Heart left ventricle (tissue), 16 donors: ENCODE data around the gene SLC16A7. TPM values are rescaled to one million over a fixed set of nuclear protein-coding genes. Genes with fewer than 3 reads are reported as not detected.

Source experiments
- ATAC-seq, 4 donors: fragments of 200-7000 bp; cut with Tn5 transposase; one replicate each; pipeline ENCODE4 v1.9.1; 2020 to 2022; ENCODE audit warnings: moderate library complexity in 4 of 4, mild to moderate bottlenecking in 3 of 4, moderate number of reproducible peaks in 1 of 4
- DNase-seq, 5 donors: peaks; one replicate each; pipeline ENCODE4 v3.0.0-alpha.2; 2020
- H3K27ac ChIP-seq, 12 donors: fragments of 200-600 bp; sonication (generic) in 4 of 12; one replicate each; pipeline versions ENCODE4 v1.5.0 to v1.8.0; 2016 to 2022; ENCODE audit warnings: mild to moderate bottlenecking in 2 of 12
- H3K27me3 ChIP-seq, 9 donors: fragments of 200-600 bp; sonication (generic) in 2 of 9; one replicate each; pipeline versions ENCODE4 v1.5.1 to v1.8.0; 2016 to 2022; ENCODE audit warnings: mild to moderate bottlenecking in 3 of 9
- H3K36me3 ChIP-seq, 9 donors: fragments of 200-600 bp; sonication (generic) in 2 of 9; one replicate each; pipeline versions ENCODE4 v1.5.0 to v1.8.0; 2018 to 2022; ENCODE audit warnings: mild to moderate bottlenecking in 2 of 9
- H3K4me1 ChIP-seq, 12 donors: fragments of 200-600 bp; sonication (generic) in 4 of 12; one replicate each; pipeline versions ENCODE4 v1.5.0 to v1.8.0; 2016 to 2022; ENCODE audit warnings: mild to moderate bottlenecking in 3 of 12
- H3K4me3 ChIP-seq, 12 donors: fragments of 200-600 bp; sonication (generic) in 4 of 12; one replicate each; pipeline versions ENCODE4 v1.5.0 to v1.8.0; 2017 to 2022; ENCODE audit warnings: mild to moderate bottlenecking in 9 of 12, moderate library complexity in 4 of 12
- H3K9me3 ChIP-seq, 12 donors: fragments of 200-600 bp; sonication (generic) in 4 of 12; one replicate each; pipeline versions ENCODE4 v1.5.0 to v1.8.0; 2016 to 2022; ENCODE audit warnings: mild to moderate bottlenecking in 1 of 12
- POLR2A ChIP-seq, 2 donors: fragments of 450-650 bp; IDR thresholded peaks; one replicate each; pipeline ENCODE4 v1.6.1; 2017; ENCODE audit warnings: antibody characterized with exemption in 2 of 2, mild to moderate bottlenecking in 2 of 2, moderate library complexity in 2 of 2
- WGBS, 4 donors: extraction: QIAGEN DNeasy Blood & Tissue Kit in 2 of 4; methylation state at CpG; one replicate each; pipeline versions ENCODE4 v1.1.5 to v1.1.7; 2013 to 2018; 5-methylcytosine and 5-hydroxymethylcytosine counted together
- intact Hi-C, 10 donors: fragments of 100-400 bp; cut with DNase I; formaldehyde crosslinking; loops; one replicate each; pipeline versions ENCODE4 v1.11.1 to v1.14.2; 2022
- polyA plus RNA-seq, 2 donors: library from polyadenylated mRNA; stranded (reverse); fragments of 200-250 nt; gene quantifications; one replicate each; pipeline ENCODE4 v1.2.3, GENCODE V29; 2013
- total RNA-seq, 9 donors: library from RNA; depleted of rRNA in 2 of 9; stranded (reverse); fragments of >200 nt in 2 of 9; fragmentation: NEBNext Ultra II Directional in 3 of 9; extraction: Animal tissue kit (Norgen Biotek cat#: 25700) in 3 of 9; gene quantifications; one replicate each; pipeline versions ENCODE4 v1.1.0 to v1.2.4, GENCODE V29; 2016 to 2023
- TF ChIP-seq, protein P1 (sequence below), 12 donors: fragments of 200-600 bp; sonication (generic) in 4 of 12; IDR thresholded peaks; one replicate each; pipeline versions ENCODE4 v1.5.0 to v1.8.0; 2018 to 2022; ENCODE audit warnings: antibody characterized with exemption in 12 of 12, mild to moderate bottlenecking in 5 of 12
- donor health status: ischemic (EF 13 %, LVEDD 7.1; RV severe dilation, severe dysfunction).
- donor health status: healthy with polysubstance abuse.
- donor health status: DM: no; HTN: yes; CAD: no.
- donor health status: DM: no; HTN: no; CAD: no.
- donor health status: ischemic (EF 25% LVEDD 6.9; RV normal size, moderate dysfunction).
- donor health status: ischemic (EF 25% LVEDD 5.7; RV mildly dilated, moderate dysfunction).
- donor health status: healthy.
- donor health status: DM: yes; HTN: yes; CAD: no.
- donor health status: ischemic (EF 35%, LVEDD 5.7; RV mildly dilated, moderate dysfunction).
- donor health status: nonischemic (EF 11% LVEDD 7.7; RV severe dilation, severe dysfunction).
- donor health status: DM: yes; HTN: yes; CAD: no.
- donor health status: PGD.
- donor health status: ischemic (EF 29% LVEDD 5.4; RV normal size, mild dysfunction).
- donor health status: nonischemic (EF 23%, LVEDD 6.1; RV moderate dilation, normal function).

Gene SLC16A7
- total and polyA plus RNA-seq, 11 donors = 18.4 to 227 (median 121) TPM

DNA sequence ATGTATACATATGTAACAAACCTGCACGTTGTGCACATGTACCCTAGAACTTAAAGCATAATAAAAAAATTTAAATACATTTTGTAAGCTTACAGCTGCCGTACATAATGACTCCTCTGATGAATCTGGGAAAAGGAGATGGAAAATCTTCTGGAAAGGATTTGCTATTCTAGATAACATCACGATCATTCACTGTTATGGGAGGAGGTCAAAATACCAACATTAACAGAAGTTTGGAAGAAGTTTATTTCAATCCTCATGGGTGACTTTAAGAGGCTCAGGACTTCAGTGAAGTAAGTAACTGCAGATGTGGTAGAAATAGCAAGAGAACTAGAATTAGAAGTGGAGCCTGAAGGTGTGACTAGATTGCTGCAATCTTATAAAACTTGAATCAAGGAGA lies 172.2 kb downstream of the SLC16A7 start:
- no peak overlapping the region for H3K4me3 ChIP-seq
- H3K9me3 ChIP-seq = peaks cover 0 to 11% (median 2%) of the 10 kb centered on the region in 12 donors
- intact Hi-C loops = no loop called here
- 71 to 82% (median 80%) methylated on average over 3 of the region's 3 CpGs for WGBS, 4 donors
- no peak overlapping the region for H3K27ac ChIP-seq
- DNase-seq (no peak), ATAC-seq (no peak)
- H3K4me1 ChIP-seq = no peaks in the 10 kb centered on the region
- TF ChIP-seq POLR2A (IDR thresholded peaks at IDR 0.05) = no peak
- TF ChIP-seq, protein P1, sequence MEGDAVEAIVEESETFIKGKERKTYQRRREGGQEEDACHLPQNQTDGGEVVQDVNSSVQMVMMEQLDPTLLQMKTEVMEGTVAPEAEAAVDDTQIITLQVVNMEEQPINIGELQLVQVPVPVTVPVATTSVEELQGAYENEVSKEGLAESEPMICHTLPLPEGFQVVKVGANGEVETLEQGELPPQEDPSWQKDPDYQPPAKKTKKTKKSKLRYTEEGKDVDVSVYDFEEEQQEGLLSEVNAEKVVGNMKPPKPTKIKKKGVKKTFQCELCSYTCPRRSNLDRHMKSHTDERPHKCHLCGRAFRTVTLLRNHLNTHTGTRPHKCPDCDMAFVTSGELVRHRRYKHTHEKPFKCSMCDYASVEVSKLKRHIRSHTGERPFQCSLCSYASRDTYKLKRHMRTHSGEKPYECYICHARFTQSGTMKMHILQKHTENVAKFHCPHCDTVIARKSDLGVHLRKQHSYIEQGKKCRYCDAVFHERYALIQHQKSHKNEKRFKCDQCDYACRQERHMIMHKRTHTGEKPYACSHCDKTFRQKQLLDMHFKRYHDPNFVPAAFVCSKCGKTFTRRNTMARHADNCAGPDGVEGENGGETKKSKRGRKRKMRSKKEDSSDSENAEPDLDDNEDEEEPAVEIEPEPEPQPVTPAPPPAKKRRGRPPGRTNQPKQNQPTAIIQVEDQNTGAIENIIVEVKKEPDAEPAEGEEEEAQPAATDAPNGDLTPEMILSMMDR (IDR thresholded peaks at IDR 0.05) = no peak
- H3K27me3 ChIP-seq = no peaks in the 10 kb centered on the region
- H3K36me3 ChIP-seq = peaks cover 0 to 13% (median 0%) of the 10 kb centered on the region in 9 donors

DNA sequence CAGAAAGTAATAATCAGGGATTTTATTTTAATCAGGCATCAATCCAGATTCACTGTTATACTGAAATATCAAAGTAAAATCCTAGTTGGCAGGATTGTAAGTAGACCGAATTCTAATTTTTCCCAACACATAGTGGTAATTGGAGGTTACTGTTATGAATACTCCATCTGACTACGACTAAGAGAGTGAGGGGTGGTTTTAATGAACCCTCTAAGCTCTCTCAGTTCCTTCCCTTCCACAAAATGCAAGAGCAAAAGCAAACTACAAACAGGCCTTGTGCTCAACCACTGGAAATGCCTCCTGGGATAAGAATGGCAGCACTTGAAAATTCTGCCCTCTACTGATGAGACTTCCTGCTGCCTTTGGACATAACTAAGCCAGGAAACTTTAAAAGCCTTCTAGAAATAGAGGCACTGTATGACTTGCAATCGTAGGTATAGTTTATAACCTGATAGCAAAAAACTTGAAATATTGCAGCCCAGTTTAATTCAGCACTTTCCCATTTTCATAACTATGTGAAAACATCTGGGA lies 184.8 kb downstream of the SLC16A7 start:
- WGBS, 4 donors = 55 to 70% (median 63%) methylated on average over 3 of the region's 3 CpGs

DNA sequence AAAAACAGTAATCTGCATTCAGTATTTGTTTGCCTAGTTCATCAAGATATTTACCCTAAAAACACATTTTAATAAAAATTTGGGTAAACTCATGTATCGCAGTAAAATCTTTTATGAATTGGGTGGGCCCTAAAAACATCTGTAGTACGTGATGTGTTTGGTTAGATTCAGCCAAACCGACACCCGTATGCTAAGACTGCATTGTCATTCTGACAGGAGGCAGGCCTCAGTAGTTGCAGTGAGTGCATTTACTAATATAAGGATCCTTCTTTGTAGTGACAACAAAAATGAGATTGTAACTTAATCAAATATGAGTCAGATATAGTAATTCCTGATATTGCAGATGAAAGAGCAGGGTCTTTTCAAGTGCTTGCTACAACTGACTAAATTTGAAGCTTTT lies 191.8 kb downstream of the SLC16A7 start:
- no peak for TF ChIP-seq POLR2A (IDR thresholded peaks at IDR 0.05)
- TF ChIP-seq, protein P1 (IDR thresholded peaks at IDR 0.05) = no peak
- no peak for DNase-seq
- H3K9me3 ChIP-seq = no peaks in the 10 kb centered on the region
- peaks cover 0 to 16% (median 0%) of the 10 kb centered on the region in 9 donors for H3K36me3 ChIP-seq
- no peak overlapping the region for H3K4me3 ChIP-seq
- H3K27ac ChIP-seq = peak overlapping the region in 2 of 12 donors; percentile 0 to 6
- intact Hi-C loops = loop anchor here in 1 of 10 donors (10.0 kb wide), 1 partner anchor 193 kb away; the partner anchor contains the start of gene SLC16A7
- no peaks in the 10 kb centered on the region for H3K27me3 ChIP-seq
- ATAC-seq = peak in 3 of 4 donors; percentile 41 to 55 (median 54)
- H3K4me1 ChIP-seq = peaks cover 0 to 3% (median 0%) of the 10 kb centered on the region in 12 donors
- 46 to 57% (median 52%) methylated on average over 4 of the region's 4 CpGs for WGBS, 4 donors

More for the DNA sequence above, 184.8 kb downstream of the SLC16A7 start:
- peak overlapping the region in 1 of 12 donors; percentile 17 for H3K27ac ChIP-seq
- H3K4me1 ChIP-seq = peaks cover 0 to 3% (median 0%) of the 10 kb centered on the region in 12 donors
- H3K4me3 ChIP-seq = no peak overlapping the region
- no peaks in the 10 kb centered on the region for H3K9me3 ChIP-seq
- ATAC-seq = peak in 3 of 4 donors; percentile 56 to 83 (median 75)
- H3K36me3 ChIP-seq = peaks cover 0 to 34% (median 0%) of the 10 kb centered on the region in 9 donors
- DNase-seq = no peak
- intact Hi-C loops = loop anchor here in 2 of 10 donors (5.0 to 10.0 kb wide), 2 partner anchors 183 to 186 kb away; partner anchors contain the start of gene SLC16A7 (in 2 of the 2)
- TF ChIP-seq, protein P1 (IDR thresholded peaks at IDR 0.05) = peak in 10 of 12 donors; percentile 9 to 55 (median 38)
- TF ChIP-seq POLR2A (IDR thresholded peaks at IDR 0.05) = no peak
- no peaks in the 10 kb centered on the region for H3K27me3 ChIP-seq

DNA sequence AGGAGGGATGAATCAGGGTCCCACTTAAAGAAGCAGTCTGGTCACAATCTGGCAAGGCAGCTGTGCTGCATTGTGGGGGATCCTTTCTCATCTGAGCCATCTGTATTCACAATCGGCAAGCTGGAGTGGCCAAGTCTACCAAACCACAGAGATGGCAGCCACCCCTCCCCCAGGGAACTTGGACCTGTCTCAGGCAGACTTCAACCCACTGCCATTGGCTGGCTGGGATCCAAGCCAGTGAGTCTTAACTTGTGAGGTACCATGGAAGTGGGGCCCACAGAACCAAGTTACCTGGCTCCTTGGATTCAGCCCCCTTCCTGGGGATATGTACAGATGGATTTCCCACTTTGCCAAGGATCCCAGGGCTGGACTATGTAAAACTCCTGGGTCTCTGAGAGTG lies 196.8 kb downstream of the SLC16A7 start:
- Histone ChIP-seq H3K4me1 (peaks cover 0 to 3% (median 0%) of the 10 kb centered on the region in 12 donors), H3K27ac (no peak overlapping the region), H3K4me3 (no peak overlapping the region), H3K36me3 (no peaks in the 10 kb centered on the region), H3K27me3 (no peaks in the 10 kb centered on the region), H3K9me3 (peaks cover 0 to 23% (median 0%) of the 10 kb centered on the region in 12 donors)
- TF ChIP-seq POLR2A (IDR thresholded peaks at IDR 0.05) = no peak
- TF ChIP-seq, protein P1 (IDR thresholded peaks at IDR 0.05) = no peak
- intact Hi-C loops = no loop called here
- ATAC-seq (peak in 2 of 4 donors; percentile 7 to 36), DNase-seq (no peak)
- WGBS, 4 donors = 92 to 100% (median 95%) methylated on average over 1 of the region's 1 CpG; no CpG with 5 or more reads in 1 of the 4 donors
